GM06990 (cell line): Measurements from ENCODE around the gene EVA1C.
"Not testable (repeated sequence)": the region's sequence is repeated elsewhere in the genome, so short reads cannot be mapped to it uniquely, and the experiment has no call there.

ENCODE experiments used
- DNase-seq: peaks from one replicate; pipeline ENCODE4 v3.0.0-alpha.2; 2011; ENCODE audit not compliant: insufficient read length; ENCODE audit errors: extremely low read depth
- H3K27me3 ChIP-seq: replicated peaks from 2 replicates; pipeline ENCODE4 v1.6.0; 2011; ENCODE audit warnings: low read length; ENCODE audit not compliant: control insufficient read depth, insufficient read depth
- H3K36me3 ChIP-seq: 2 replicates; pipeline ENCODE4 v1.5.1; 2011; ENCODE audit warnings: low read length; ENCODE audit not compliant: control insufficient read depth, insufficient read depth
- H3K4me3 ChIP-seq: replicated peaks from 2 replicates; pipeline ENCODE4 v1.5.1; 2011; ENCODE audit warnings: low read depth, mild to moderate bottlenecking, control low read depth, low read length
- CTCF ChIP-seq: IDR thresholded peaks from 2 replicates; pipeline ENCODE4 v1.5.1; 2011; ENCODE audit warnings: low read length, control low read depth, mild to moderate bottlenecking, inconsistent platforms; ENCODE audit not compliant: insufficient read depth, poor library complexity, severe bottlenecking

Gene EVA1C

GRCh38 chr21:32494934-32495709 is 82.6 kb downstream of the EVA1C start:
- no peak for DNase-seq
- Histone ChIP-seq H3K4me3 (no peak overlapping the region), H3K27me3 (no peaks in the 10 kb centered on the region; the same call in 1 of the 2 replicates), H3K36me3 (no peaks in the 10 kb centered on the region)
- TF ChIP-seq CTCF, result no peak

GRCh38 chr21:32496568-32496967 is 84.1 kb downstream of the EVA1C start:
- no peak for TF ChIP-seq CTCF
- H3K27me3 ChIP-seq, result no peaks in the 10 kb centered on the region; the same call in 1 of the 2 replicates
- H3K4me3 ChIP-seq, result no peak overlapping the region
- DNase-seq, result no peak
- H3K36me3 ChIP-seq, result no peaks in the 10 kb centered on the region

GRCh38 chr21:32499249-32500055 is 86.9 kb downstream of the EVA1C start:
- Histone ChIP-seq H3K36me3 (no peaks in the 10 kb centered on the region), H3K27me3 (no peaks in the 10 kb centered on the region; the same call in 1 of the 2 replicates), H3K4me3 (no peak overlapping the region)
- DNase-seq, result no peak
- no peak for TF ChIP-seq CTCF

- H3K36me3 ChIP-seq, H3K27me3 ChIP-seq, H3K4me3 ChIP-seq, DNase-seq: not testable (repeated sequence)
These were observed 91.1 kb downstream of the EVA1C start for GRCh38 chr21:32503641-32504040.

GRCh38 chr21:32505767-32506166 is 93.3 kb downstream of the EVA1C start:
- not testable (repeated sequence) for H3K27me3 ChIP-seq, H3K4me3 ChIP-seq, DNase-seq, H3K36me3 ChIP-seq

- not testable (repeated sequence) for H3K36me3 ChIP-seq
These were observed 94.0 kb downstream of the EVA1C start for GRCh38 chr21:32506411-32506965.

GRCh38 chr21:32507342-32507919 is 94.9 kb downstream of the EVA1C start:
- no peak for TF ChIP-seq CTCF
- Histone ChIP-seq H3K36me3 (no peaks in the 10 kb centered on the region), H3K27me3 (no peaks in the 10 kb centered on the region), H3K4me3 (no peak overlapping the region)
- no peak for DNase-seq

More at GRCh38 chr21:32506411-32506965, 94.0 kb downstream of the EVA1C start:
- DNase-seq, H3K4me3 ChIP-seq, H3K27me3 ChIP-seq: not testable (repeated sequence)

- not testable (repeated sequence) for DNase-seq, H3K4me3 ChIP-seq, H3K27me3 ChIP-seq, H3K36me3 ChIP-seq
These were observed 95.5 kb downstream of the EVA1C start for GRCh38 chr21:32508036-32508435.
